ENCODE data around the gene ASF1B. TPM values are rescaled to one million over a fixed set of nuclear protein-coding genes. Genes with fewer than 3 reads are reported as not detected.

ASF1B gene
- total RNA-seq, 2 experiments from 2014 or later, result 0.59 to 0.77 TPM

DNA sequence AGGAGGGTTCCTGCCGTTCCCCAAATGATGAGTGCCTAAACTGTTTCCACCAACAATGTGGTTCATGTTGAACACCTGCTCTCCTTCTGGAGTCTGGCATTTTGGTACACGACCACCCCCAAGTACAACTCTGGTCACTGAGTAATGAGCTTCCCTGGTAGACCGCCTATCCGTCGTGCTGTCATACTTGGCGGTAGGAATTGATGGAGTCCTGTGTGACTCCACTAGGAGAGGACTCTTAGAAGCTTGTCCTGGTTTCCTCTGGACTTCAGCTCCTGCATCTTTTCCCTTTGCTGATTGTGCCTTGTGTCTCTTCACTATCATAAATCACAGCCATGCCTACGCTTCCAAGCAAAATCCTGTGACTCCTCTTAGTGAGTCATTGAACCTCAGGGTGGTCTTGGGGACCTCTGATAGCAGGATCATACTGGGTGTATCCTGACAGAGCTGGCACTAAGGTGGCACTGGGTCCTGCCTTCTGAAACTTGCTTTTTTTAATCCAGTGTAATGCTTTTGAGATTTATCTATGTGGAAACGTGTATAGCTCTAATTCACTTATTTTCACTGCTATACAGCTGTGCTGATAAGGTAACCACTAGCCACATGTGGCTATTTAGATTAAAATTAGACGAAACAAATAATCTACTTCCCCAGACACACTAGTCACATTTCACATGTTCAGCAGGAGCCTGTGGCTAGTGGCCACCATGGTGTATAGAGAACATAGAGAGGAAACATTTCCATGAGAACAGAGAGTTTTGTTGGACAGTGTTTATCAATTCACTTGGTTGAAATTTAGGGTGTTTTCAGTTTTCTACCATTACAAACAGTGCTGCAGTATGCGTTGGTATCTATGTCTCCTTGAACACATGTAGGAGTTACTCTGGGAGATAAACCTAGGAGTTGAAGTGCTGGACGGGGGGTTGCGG lies 6.1 kb upstream of the ASF1B start:
- Histone ChIP-seq H3K36me3 (ENCODE audit: insufficient read depth, low read length) (peaks cover 3% of the 10 kb centered on the region), H3K4me3 (ENCODE audit: low read length) (no peak overlapping the region), H3K4me1 (ENCODE audit: insufficient read depth, low read length) (peaks cover 18% of the 10 kb centered on the region), H3K27me3 (ENCODE audit: control insufficient read depth in 1 of 2, insufficient read depth in 2 of 2, low read length in 2 of 2) (no peaks in the 10 kb centered on the region), H3K27ac (ENCODE audit: low read depth in 1 of 2, low read length in 2 of 2) (no peak overlapping the region), H3K9me3 (ENCODE audit: control insufficient read depth in 1 of 2, insufficient read depth in 1 of 2, low read length in 2 of 2) (no peaks in the 10 kb centered on the region)
- intact Hi-C loops (cut with DNase I, micrococcal nuclease), result no loop called here
- Mint-ChIP-seq H3K27ac (peak overlapping the region; percentile 66), H3K27me3 (no peaks in the 10 kb centered on the region), H3K4me3 (peak overlapping the region; percentile 4), H3K9me3 (no peaks in the 10 kb centered on the region), H3K4me1 (ENCODE audit: low read depth) (peaks cover 46% of the 10 kb centered on the region), H3K36me3 (ENCODE audit: low read depth) (peaks cover 5% of the 10 kb centered on the region)
- ChIA-PET POLR2A (no interaction called here), CTCF (no interaction called here)
- TF ChIP-seq, protein P1, sequence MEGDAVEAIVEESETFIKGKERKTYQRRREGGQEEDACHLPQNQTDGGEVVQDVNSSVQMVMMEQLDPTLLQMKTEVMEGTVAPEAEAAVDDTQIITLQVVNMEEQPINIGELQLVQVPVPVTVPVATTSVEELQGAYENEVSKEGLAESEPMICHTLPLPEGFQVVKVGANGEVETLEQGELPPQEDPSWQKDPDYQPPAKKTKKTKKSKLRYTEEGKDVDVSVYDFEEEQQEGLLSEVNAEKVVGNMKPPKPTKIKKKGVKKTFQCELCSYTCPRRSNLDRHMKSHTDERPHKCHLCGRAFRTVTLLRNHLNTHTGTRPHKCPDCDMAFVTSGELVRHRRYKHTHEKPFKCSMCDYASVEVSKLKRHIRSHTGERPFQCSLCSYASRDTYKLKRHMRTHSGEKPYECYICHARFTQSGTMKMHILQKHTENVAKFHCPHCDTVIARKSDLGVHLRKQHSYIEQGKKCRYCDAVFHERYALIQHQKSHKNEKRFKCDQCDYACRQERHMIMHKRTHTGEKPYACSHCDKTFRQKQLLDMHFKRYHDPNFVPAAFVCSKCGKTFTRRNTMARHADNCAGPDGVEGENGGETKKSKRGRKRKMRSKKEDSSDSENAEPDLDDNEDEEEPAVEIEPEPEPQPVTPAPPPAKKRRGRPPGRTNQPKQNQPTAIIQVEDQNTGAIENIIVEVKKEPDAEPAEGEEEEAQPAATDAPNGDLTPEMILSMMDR (IDR thresholded peaks at IDR 0.05), result no peak
- ATAC-seq (ENCODE audit: poor library complexity) (no peak), DNase-seq (no peak)

DNA sequence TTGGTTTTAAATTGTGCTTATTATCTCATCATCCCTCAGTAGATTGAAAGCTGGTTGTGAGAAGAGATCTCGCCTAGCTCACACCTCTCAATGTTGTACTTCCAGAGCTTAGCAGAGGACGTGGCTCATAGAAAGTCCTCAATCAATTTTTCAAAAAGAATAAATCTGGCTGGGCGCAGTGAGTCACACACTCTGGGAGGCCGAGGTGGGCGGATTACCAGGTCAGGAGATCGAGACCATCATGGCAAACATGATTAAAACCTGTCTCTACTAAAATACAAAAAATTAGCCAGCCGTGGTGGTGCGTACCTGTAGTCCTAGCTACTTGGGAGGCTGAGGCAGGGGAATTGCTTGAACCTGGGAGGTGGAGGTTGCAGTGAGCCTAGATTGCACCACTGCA lies 4.7 kb upstream of the ASF1B start:
- Mint-ChIP-seq H3K4me1 (ENCODE audit: low read depth) (peaks cover 54% of the 10 kb centered on the region), H3K4me3 (no peak overlapping the region), H3K9me3 (no peaks in the 10 kb centered on the region), H3K36me3 (ENCODE audit: low read depth) (peaks cover 9% of the 10 kb centered on the region), H3K27ac (peak overlapping the region; percentile 66), H3K27me3 (no peaks in the 10 kb centered on the region)
- Histone ChIP-seq H3K9me3 (ENCODE audit: control insufficient read depth in 1 of 2, insufficient read depth in 1 of 2, low read length in 2 of 2) (no peaks in the 10 kb centered on the region), H3K4me1 (ENCODE audit: insufficient read depth, low read length) (peaks cover 25% of the 10 kb centered on the region), H3K27me3 (ENCODE audit: control insufficient read depth in 1 of 2, insufficient read depth in 2 of 2, low read length in 2 of 2) (no peaks in the 10 kb centered on the region), H3K4me3 (ENCODE audit: low read length) (no peak overlapping the region), H3K27ac (ENCODE audit: low read depth in 1 of 2, low read length in 2 of 2) (no peak overlapping the region), H3K36me3 (ENCODE audit: insufficient read depth, low read length) (peaks cover 3% of the 10 kb centered on the region)
- ChIA-PET POLR2A (interaction anchor here (0.6 kb wide), 1 partner anchor 397 kb away, joined by 5 read pairs; no protein-coding TSS in a partner anchor), CTCF (interaction anchor here (0.6 kb wide), 1 partner anchor 75 kb away, joined by 4 read pairs; no protein-coding TSS in a partner anchor)
- no peak for ATAC-seq (ENCODE audit: poor library complexity)
- TF ChIP-seq, protein P1 (IDR thresholded peaks at IDR 0.05), result no peak
- DNase-seq, result no peak
- intact Hi-C loops (cut with DNase I, micrococcal nuclease), result no loop called here

DNA sequence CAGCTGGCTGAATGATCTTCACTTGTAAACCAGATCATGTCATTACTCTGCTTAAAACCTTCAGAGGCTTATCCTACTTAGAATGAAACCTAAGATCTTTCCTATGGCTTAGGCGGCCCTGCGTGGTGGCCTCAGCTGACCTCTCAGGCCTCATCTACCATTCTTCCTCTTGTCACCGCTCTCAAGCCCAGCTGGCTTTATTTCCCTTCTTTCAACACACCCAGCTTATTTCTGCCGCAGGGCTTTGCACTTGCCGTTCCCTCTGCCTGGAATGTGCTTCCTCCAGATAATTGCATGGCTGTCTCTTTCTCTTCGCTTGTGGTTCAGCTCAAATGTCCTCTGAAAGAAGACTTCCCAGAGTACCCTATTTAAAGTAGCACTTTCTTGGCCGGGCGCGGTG lies 3.6 kb upstream of the ASF1B start:
- CTCF ChIA-PET, result interaction anchor here (1.4 kb wide), 1 partner anchor 209 kb away, joined by 8 read pairs; no protein-coding TSS in a partner anchor
- Mint-ChIP-seq H3K27me3 (no peaks in the 10 kb centered on the region), H3K4me1 (ENCODE audit: low read depth) (peaks cover 48% of the 10 kb centered on the region), H3K9me3 (no peaks in the 10 kb centered on the region), H3K27ac (peak overlapping the region; percentile 73), H3K36me3 (ENCODE audit: low read depth) (peaks cover 9% of the 10 kb centered on the region), H3K4me3 (peak overlapping the region; percentile 79)
- H3K27ac ChIP-seq (ENCODE audit: low read depth in 1 of 2, low read length in 2 of 2), result no peak overlapping the region
- no peak overlapping the region for H3K4me3 ChIP-seq (ENCODE audit: low read length)
- peaks cover 34% of the 10 kb centered on the region for H3K4me1 ChIP-seq (ENCODE audit: insufficient read depth, low read length)
- peaks cover 3% of the 10 kb centered on the region for H3K36me3 ChIP-seq (ENCODE audit: insufficient read depth, low read length)
- POLR2A ChIA-PET, result interaction anchor here (1.1 to 3.8 kb wide), 3 partner anchors 9 to 241 kb away, joined by 3 to 52 read pairs (median 4); partner anchors contain the start of gene ADGRE5
- peak in 2 of 14 experiments; percentile 30 to 31 for DNase-seq
- intact Hi-C loops (cut with DNase I, micrococcal nuclease), result loop anchor here (2.0 to 10.0 kb wide), 5 partner anchors 57 to 863 kb away; no protein-coding TSS in a partner anchor
- H3K27me3 ChIP-seq (ENCODE audit: control insufficient read depth in 1 of 2, insufficient read depth in 2 of 2, low read length in 2 of 2), result no peaks in the 10 kb centered on the region
- ATAC-seq (ENCODE audit: poor library complexity), result no peak
- H3K9me3 ChIP-seq (ENCODE audit: control insufficient read depth in 1 of 2, insufficient read depth in 1 of 2, low read length in 2 of 2), result no peaks in the 10 kb centered on the region
- TF ChIP-seq, protein P1 (IDR thresholded peaks at IDR 0.05), result no peak

Data from CD4-positive, alpha-beta T cell (primary cell).